HCT116 (cell line): ENCODE measurements around the gene CCDC120.

ENCODE experiments used
- CEBPB ChIP-seq: IDR thresholded peaks from 2 replicates; pipeline ENCODE4 v1.6.1; 2012; ENCODE audit warnings: low read depth
- CTCF ChIP-seq, 3 experiments: fragments of 200-600 bp in 1 of 3; sonication (generic) in 1 of 3; IDR thresholded peaks in 2 of 3; conservative IDR thresholded peaks in 1 of 3; 2 replicates each; pipeline ENCODE4 v1.5.1; 2012 to 2017; ENCODE audit warnings: low read depth in 2 of 3, low read length in 2 of 3, antibody characterized with exemption in 1 of 3, borderline replicate concordance in 1 of 3, control low read depth in 1 of 3, mild to moderate bottlenecking in 1 of 3, mixed read lengths in 1 of 3, mixed run types in 1 of 3, moderate library complexity in 1 of 3; ENCODE audit not compliant: insufficient read depth in 1 of 3
- EGR1 ChIP-seq: IDR thresholded peaks from 2 replicates; pipeline ENCODE4 v1.6.1; 2012; ENCODE audit warnings: low read depth
- EZH2 ChIP-seq: fragments of 200-600 bp; sonication (generic); IDR thresholded peaks from 2 replicates; pipeline ENCODE4 v1.6.1; 2017; ENCODE audit warnings: antibody characterized with exemption, mixed run types
- EZH2phosphoT487 ChIP-seq: fragments of 200-600 bp; IDR thresholded peaks from 2 replicates; pipeline ENCODE4 v1.6.1; 2018; ENCODE audit warnings: antibody characterized with exemption, borderline replicate concordance
- POLR2A ChIP-seq: IDR thresholded peaks from 2 replicates; pipeline ENCODE4 v1.7.0; 2011; ENCODE audit warnings: borderline replicate concordance; ENCODE audit not compliant: insufficient read depth, insufficient read length; ENCODE audit errors: extremely low read depth
- POLR2AphosphoS5 ChIP-seq: IDR thresholded peaks from 2 replicates; pipeline ENCODE4 v1.6.1; 2011; ENCODE audit warnings: mild to moderate bottlenecking, low read depth, low read length, moderate library complexity
- RAD21 ChIP-seq: IDR thresholded peaks from 2 replicates; pipeline ENCODE4 v1.6.1; 2012; ENCODE audit warnings: low read depth, mild to moderate bottlenecking
- REST ChIP-seq: IDR thresholded peaks from 2 replicates; pipeline ENCODE4 v1.6.1; 2012; ENCODE audit warnings: low read depth
- SIN3A ChIP-seq: IDR thresholded peaks from 2 replicates; pipeline ENCODE4 v1.6.1; 2012; ENCODE audit warnings: low read depth
- SRF ChIP-seq: IDR thresholded peaks from 2 replicates; pipeline ENCODE4 v1.6.1; 2012; ENCODE audit warnings: low read depth
- YY1 ChIP-seq: IDR thresholded peaks from 2 replicates; pipeline ENCODE4 v1.6.1; 2011; ENCODE audit warnings: low read length, low read depth, moderate library complexity, mild to moderate bottlenecking; ENCODE audit not compliant: insufficient replicate concordance; ENCODE audit errors: extremely low read depth

GRCh38 chrX:49103637-49104036 lies 44.8 kb downstream of the CCDC120 start:
- TF ChIP-seq EZH2phosphoT487: no peak
- no peak for TF ChIP-seq CTCF (IDR thresholded peaks at IDR 0.05 in 2 of 3, conservative IDR thresholded peaks at IDR 0.05 in 1 of 3; ENCODE audit: borderline replicate concordance in 1 of 3, insufficient read depth in 1 of 3, low read depth in 2 of 3, low read length in 2 of 3)
- no peak for TF ChIP-seq POLR2AphosphoS5
- TF ChIP-seq YY1: no peak
- TF ChIP-seq POLR2A: no peak
- TF ChIP-seq RAD21: no peak
- no peak for TF ChIP-seq EZH2
- no peak for TF ChIP-seq REST
- TF ChIP-seq SRF: no peak
- TF ChIP-seq EGR1: no peak
- no peak for TF ChIP-seq CEBPB
- TF ChIP-seq SIN3A: no peak
